GM12891 (cell line): ENCODE data around the gene NECAB2.

Experiments used
- DNase-seq: peaks from one replicate; pipeline ENCODE4 v3.0.0; 2011; ENCODE audit warnings: low spot score; ENCODE audit not compliant: insufficient read length
- FAIRE-seq: peaks from 2 replicates; lab custom pipeline; 2011; peaks lifted over from hg19 to GRCh38; lab: Jason Lieb, UNC
- PAX5 ChIP-seq: IDR thresholded peaks from 2 replicates; pipeline ENCODE4 v1.6.1; 2011; ENCODE audit warnings: low read length, moderate library complexity, mild to moderate bottlenecking; ENCODE audit not compliant: insufficient read depth, severe bottlenecking
- POLR2A ChIP-seq: IDR thresholded peaks from 2 replicates; pipeline ENCODE4 v1.6.1; 2011; ENCODE audit warnings: low read depth, low read length, control low read depth
- POLR2AphosphoS5 ChIP-seq: IDR thresholded peaks from 2 replicates; pipeline ENCODE4 v1.6.1; 2011; ENCODE audit warnings: low read depth, low read length, control low read depth
- POU2F2 ChIP-seq: IDR thresholded peaks from 2 replicates; pipeline ENCODE4 v1.6.1; 2011; ENCODE audit warnings: low read depth, mild to moderate bottlenecking, control low read depth, low read length, moderate library complexity
- SPI1 ChIP-seq: IDR thresholded peaks from 2 replicates; pipeline ENCODE4 v1.6.1; 2011; ENCODE audit warnings: low read depth, low read length, control low read depth
- TAF1 ChIP-seq: IDR thresholded peaks from 2 replicates; pipeline ENCODE4 v1.6.1; 2011; ENCODE audit warnings: low read depth, low read length, control low read depth

Gene NECAB2

DNA sequence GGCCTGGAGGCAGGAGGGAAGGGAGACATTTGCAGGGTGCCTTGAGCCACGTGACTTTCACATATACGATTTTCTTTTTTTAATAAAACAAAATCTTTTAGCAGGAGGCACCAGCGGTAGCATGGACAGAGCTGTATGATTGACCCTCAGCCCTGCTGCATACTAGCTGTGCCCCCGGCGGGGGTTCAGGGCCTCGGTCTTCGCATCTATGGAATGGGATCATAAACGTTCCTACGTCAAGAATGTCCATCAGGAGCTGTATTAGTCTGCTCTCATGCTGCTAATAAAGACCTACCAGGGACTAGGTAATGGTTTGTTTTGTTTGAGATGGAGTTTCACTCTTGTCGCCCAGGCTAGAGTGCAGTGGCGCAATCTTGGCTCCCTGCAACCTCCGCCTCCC, 47.4 kb downstream of the NECAB2 start:
- DNase-seq (no peak), FAIRE-seq (no peak)
- no peak for TF ChIP-seq TAF1
- no peak for TF ChIP-seq SPI1
- no peak for TF ChIP-seq PAX5
- no peak for TF ChIP-seq POLR2AphosphoS5
- TF ChIP-seq POU2F2, result no peak
- TF ChIP-seq POLR2A, result no peak

- FAIRE-seq, result no peak
- TF ChIP-seq TAF1, result no peak
- no peak for TF ChIP-seq POLR2AphosphoS5
- no peak for TF ChIP-seq POU2F2
- TF ChIP-seq POLR2A, result no peak
- no peak for TF ChIP-seq SPI1
- TF ChIP-seq PAX5, result no peak
These were observed 48.4 kb downstream of the NECAB2 start for GRCh38 chr16:84016477-84016876.

GRCh38 chr16:84018710-84019109, 50.7 kb downstream of the NECAB2 start:
- DNase-seq (no peak), FAIRE-seq (no peak)
- no peak for TF ChIP-seq POLR2A
- TF ChIP-seq SPI1, result no peak
- TF ChIP-seq POLR2AphosphoS5, result no peak

More at GRCh38 chr16:84016477-84016876, 48.4 kb downstream of the NECAB2 start:
- no peak for DNase-seq

GRCh38 chr16:84020353-84020752, 52.3 kb downstream of the NECAB2 start:
- FAIRE-seq (no peak), DNase-seq (no peak)
- TF ChIP-seq PAX5 (no peak), POLR2AphosphoS5 (no peak), TAF1 (no peak)

GRCh38 chr16:84021488-84021887, 53.4 kb downstream of the NECAB2 start:
- FAIRE-seq, result no peak
- TF ChIP-seq SPI1 (no peak), POLR2A (no peak), POU2F2 (no peak), POLR2AphosphoS5 (no peak), PAX5 (no peak), TAF1 (no peak)
- DNase-seq, result no peak

DNA sequence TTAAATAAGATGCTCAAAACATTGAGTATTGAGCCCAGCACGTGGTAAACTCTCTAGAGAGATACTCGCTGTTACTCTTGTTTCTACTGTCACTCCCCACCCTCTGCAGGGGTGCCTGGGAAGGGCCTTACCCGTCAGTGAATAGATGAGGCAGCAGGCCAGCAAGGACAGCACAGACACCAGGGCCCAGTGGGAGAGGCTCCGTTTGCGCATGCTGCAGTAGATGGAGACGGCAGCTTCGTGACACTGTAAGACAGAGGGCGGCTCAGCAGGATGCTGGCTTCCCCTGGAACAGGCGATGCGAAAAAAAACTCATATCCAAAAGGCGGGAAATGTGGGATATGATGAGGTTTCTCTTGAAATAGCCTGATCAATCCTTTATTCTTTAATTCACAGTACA, 54.6 kb downstream of the NECAB2 start:
- FAIRE-seq (no peak), DNase-seq (no peak)
- TF ChIP-seq PAX5, result no peak
- TF ChIP-seq TAF1, result no peak
- no peak for TF ChIP-seq POU2F2
- no peak for TF ChIP-seq POLR2A
- no peak for TF ChIP-seq POLR2AphosphoS5
- no peak for TF ChIP-seq SPI1

GRCh38 chr16:84024854-84025253, 56.8 kb downstream of the NECAB2 start:
- DNase-seq (no peak), FAIRE-seq (no peak)
- no peak for TF ChIP-seq SPI1
- TF ChIP-seq POU2F2, result no peak
- no peak for TF ChIP-seq POLR2A
- no peak for TF ChIP-seq POLR2AphosphoS5
- no peak for TF ChIP-seq TAF1
- TF ChIP-seq PAX5, result no peak

- TF ChIP-seq POLR2AphosphoS5 (no peak), PAX5 (no peak), POU2F2 (no peak), TAF1 (no peak), SPI1 (no peak), POLR2A (no peak)
- no peak for FAIRE-seq
These were observed 58.6 kb downstream of the NECAB2 start for GRCh38 chr16:84026606-84027005.

GRCh38 chr16:84027625-84028024, 59.6 kb downstream of the NECAB2 start:
- no peak for FAIRE-seq
- TF ChIP-seq POLR2A (no peak), TAF1 (no peak), SPI1 (no peak), POU2F2 (no peak)
- no peak for DNase-seq

More at GRCh38 chr16:84026606-84027005, 58.6 kb downstream of the NECAB2 start:
- no peak for DNase-seq

DNA sequence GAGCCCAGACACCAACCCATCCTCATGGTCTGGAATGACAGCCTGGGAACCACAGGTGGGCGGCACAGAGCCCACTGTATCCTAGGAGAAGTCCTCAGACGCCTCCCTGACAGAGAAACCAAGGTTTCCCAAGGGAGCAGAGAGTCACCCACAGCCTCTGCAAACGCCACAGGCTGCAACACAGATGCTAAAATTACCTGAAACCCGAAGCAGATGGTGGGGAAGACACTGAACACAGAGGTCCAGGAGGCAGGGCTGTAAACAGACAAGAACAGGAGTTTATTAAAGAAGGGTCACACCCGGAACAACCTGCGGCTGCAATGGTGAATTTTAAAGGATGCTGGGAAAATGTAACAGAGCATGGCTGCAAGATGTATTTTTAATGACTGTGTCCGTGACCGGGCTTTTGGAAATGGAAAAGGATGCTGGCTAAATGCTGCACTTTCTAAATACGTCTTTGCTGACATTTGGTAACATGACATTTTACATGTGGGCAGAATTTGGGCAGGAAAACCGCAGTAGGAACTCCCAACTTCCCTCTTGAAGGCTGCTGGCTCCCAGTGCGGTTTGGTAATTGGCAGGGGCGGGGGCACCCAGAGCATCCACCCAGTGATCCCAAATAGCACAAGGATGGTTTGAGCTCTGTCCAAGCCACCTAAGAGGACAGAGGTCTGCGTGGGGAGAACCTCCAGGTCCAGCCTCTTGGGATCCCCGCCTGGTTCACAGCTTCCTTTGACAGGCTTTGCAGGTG, 61.4 kb downstream of the NECAB2 start:
- no peak for FAIRE-seq
- TF ChIP-seq POLR2AphosphoS5 (no peak), SPI1 (no peak), TAF1 (no peak), PAX5 (no peak), POLR2A (no peak), POU2F2 (no peak)

More for the DNA sequence above, 61.4 kb downstream of the NECAB2 start:
- no peak for DNase-seq
